ENCODE results near the gene SLC25A48.

The SLC25A48 gene

DNA sequence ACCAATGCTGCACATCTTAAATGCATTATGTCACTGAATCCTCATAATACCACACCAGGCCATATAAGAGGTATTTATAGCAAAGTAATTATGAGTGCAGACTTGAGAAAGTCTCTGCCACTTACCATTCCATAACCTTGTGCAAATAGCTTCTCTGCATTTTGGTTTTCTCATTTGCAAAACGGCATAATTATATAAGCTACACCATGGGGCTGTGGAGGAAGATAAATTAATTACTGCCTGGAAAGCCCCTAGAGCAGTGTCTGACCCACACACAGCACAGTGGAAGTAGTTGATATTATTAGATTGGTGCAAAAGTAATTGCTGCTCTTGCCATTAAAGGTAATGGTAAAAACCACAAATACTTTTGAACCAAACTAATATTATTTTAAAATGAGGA lies 70.7 kb downstream of the SLC25A48 start:
- no peak overlapping the region for H3K27ac ChIP-seq
- no peak for DNase-seq (ENCODE audit: low read depth, low spot score)

DNA sequence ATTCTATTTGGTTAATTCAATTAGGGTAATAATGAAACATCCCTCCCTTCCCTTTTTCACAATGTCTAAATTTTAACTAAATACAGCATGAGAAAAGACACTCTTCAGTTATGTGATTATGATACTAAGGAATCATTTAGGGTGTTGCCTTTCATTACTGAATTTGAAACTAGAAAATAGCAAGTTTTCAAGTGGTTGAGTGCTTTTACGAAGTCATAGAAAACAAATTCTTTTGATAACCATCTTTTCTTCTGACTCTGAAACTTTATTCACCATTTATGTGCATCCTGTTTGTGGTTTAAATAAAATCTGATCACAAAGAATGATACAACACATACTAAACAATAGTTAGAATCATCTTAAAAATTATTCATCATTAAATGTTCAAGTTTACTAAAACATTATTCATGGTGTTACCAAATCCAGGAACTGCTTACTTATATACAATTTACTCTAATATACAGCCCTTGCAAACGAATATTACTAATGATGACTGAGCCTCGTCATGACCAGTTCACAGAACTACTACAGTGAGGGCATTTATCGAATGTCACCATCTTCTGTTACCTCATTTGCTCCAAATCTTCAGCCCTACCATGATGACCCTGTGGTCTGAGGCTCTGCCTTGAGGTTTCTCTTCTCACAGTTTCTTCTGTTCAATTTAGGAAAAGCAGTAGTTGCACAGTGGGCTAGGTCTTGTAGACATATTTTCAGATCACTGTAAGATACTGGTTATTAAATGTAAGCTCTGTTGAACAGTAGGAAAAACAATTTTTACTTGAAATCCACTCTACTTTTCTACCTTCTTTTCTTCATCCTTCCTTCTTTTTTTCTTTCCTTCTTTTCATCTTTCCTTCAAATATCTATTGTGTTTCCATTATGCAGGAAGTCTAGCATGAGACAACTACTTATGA lies 79.5 kb downstream of the SLC25A48 start:
- no peak overlapping the region for H3K27ac ChIP-seq
- DNase-seq (ENCODE audit: low read depth, low spot score): no peak

DNA sequence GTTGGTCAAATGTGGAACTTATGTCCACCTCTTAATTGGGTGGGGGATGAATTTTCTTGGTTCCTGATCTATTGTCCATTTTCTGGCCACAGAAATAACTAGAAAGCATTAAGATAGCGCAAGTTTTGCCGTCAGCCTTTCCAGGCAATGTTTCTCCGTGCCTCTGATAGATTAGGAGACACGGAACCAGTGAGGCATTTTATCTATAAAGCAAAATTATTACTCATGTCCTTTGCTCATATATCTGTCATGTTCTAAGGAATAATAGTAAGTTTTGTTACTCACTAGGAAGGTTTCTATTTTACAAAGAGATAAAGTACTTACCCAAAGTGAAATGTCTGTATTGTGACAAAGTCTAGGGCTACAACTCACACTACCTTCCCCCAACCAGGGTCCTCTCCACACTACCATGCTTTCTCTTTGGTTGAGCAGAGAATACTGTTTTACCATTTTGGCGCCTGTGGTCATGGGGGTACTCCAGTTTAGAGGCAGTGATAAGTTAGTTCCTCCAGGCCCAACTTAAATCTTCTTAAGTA lies 81.1 kb downstream of the SLC25A48 start:
- no peak overlapping the region for H3K27ac ChIP-seq
- no peak for DNase-seq (ENCODE audit: low read depth, low spot score)

DNA sequence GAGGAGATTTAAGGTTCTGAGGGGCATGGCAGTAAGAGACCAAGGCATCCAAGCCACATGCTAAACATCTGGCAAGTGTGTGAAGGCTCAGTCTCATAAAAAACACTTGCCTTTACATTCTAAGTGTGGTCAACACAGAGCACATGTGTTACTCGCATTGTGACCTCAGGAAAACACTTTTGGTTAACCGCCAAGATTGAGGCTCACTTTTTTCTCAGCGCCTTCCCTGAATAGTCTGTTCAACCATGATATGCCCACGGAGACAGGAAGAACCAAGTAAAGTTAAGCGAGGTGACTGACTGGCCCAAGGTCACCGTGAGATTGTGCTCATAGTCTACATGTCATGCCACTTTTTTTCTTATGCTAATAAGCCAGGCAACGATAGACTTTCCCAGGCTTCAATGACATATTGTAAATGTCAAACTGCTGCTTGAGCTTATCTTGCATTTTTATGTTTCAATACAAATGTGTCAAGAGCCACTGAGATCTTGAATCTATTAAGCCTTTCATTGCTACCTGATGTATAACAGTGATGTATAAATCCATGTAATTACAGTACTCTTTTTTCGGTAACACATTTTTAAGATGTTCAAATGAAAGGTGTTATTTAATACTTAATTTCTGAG lies 82.3 kb downstream of the SLC25A48 start:
- no peak for DNase-seq (ENCODE audit: low read depth, low spot score)
- H3K27ac ChIP-seq: no peak overlapping the region

- no peak overlapping the region for H3K27ac ChIP-seq
- DNase-seq (ENCODE audit: low read depth, low spot score): no peak
These were observed 85.7 kb downstream of the SLC25A48 start for GRCh38 chr5:135920199-135920598.

- DNase-seq (ENCODE audit: low read depth, low spot score): no peak
These were observed 86.9 kb downstream of the SLC25A48 start for GRCh38 chr5:135921388-135921787.

GRCh38 chr5:135930029-135930948 lies 95.8 kb downstream of the SLC25A48 start:
- no peak overlapping the region for H3K27ac ChIP-seq
- no peak for DNase-seq (ENCODE audit: low read depth, low spot score)

More at GRCh38 chr5:135921388-135921787, 86.9 kb downstream of the SLC25A48 start:
- no peak overlapping the region for H3K27ac ChIP-seq

- H3K27ac ChIP-seq: no peak overlapping the region
- DNase-seq (ENCODE audit: low read depth, low spot score): no peak
These were observed 96.5 kb downstream of the SLC25A48 start for GRCh38 chr5:135930949-135931295.

- no peak overlapping the region for H3K27ac ChIP-seq
- no peak for DNase-seq (ENCODE audit: low read depth, low spot score)
These were observed 100.5 kb downstream of the SLC25A48 start for GRCh38 chr5:135934939-135935338.

DNA sequence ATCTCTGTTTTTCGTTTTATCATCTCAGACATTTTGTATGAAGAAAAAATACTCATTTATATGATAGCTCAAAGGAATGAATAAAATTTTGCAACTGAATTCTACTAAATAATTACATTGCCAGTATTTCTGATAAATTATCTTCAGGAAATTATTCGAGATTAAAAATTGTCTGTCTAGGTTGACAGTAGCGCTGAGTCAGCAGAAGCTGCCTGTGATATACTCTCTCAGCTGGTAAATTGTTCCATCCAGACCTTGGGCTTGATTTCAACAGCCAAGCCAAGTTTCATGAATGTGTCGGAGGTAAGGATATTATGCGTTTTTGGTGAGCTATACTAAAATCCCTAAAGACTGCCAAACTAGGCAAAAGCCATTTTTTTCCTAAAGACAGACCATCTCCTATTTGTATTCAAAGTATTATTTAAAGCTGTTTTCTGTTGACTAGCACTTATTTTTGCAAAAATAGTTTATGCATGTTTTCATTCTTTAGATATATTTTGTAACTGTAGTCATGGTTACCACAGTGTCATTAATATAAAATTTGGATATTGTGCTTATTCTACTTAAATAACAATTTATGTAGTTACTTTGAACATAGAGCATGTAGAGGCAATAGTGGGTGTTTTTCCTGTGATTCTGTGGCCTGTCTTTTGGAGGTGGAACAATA lies 102.9 kb downstream of the SLC25A48 start:
- H3K27ac ChIP-seq: no peak overlapping the region
- no peak for DNase-seq (ENCODE audit: low read depth, low spot score)
